ENCODE results near the gene SLC41A1. TPM values are rescaled to one million over a fixed set of nuclear protein-coding genes. Genes with fewer than 3 reads are reported as not detected.

SLC41A1 gene
- total and polyA plus RNA-seq, 9 of the 15 experiments (the other 6 are each of a cell fraction or from before 2014, with no cell fraction given), result 4.1 to 29.3 (median 11.4) TPM

GRCh38 chr1:205775015-205775716 is 37.8 kb downstream of the SLC41A1 start, which contains the start of gene RAB29 (continued):
- TF ChIP-seq ZNF311 (CRISPR knock-in tag; IDR thresholded peaks at IDR 0.05) (no peak), NR0B1 (IDR thresholded peaks at IDR 0.05; ENCODE audit: partially characterized antibody) (no peak), ZEB2 (IDR thresholded peaks at IDR 0.05) (no peak), ELF2 (CRISPR knock-in tag; IDR thresholded peaks at IDR 0.05) (no peak), ZNF354B (CRISPR knock-in tag; IDR thresholded peaks at IDR 0.05) (no peak; the same call in 1 of the 2 replicates), RBM34 (IDR thresholded peaks at IDR 0.05; ENCODE audit: borderline replicate concordance, insufficient read depth, low read length) (no peak), BRD9 (IDR thresholded peaks at IDR 0.05; ENCODE audit: low read depth, partially characterized antibody) (no peak), CTBP1 (IDR thresholded peaks at IDR 0.05; ENCODE audit: borderline replicate concordance) (peak; percentile 61; the same call in 1 of the 2 replicates), MTA3 (IDR thresholded peaks at IDR 0.05; ENCODE audit: borderline replicate concordance) (peak; percentile 73; the same call in 1 of the 2 replicates), NFIX (CRISPR knock-in tag; IDR thresholded peaks at IDR 0.05; ENCODE audit: low read depth) (no peak), TCF15 (CRISPR knock-in tag; IDR thresholded peaks at IDR 0.05) (no peak), ZNF699 (CRISPR knock-in tag; IDR thresholded peaks at IDR 0.05; ENCODE audit: insufficient replicate concordance) (no peak), ZSCAN32 (CRISPR knock-in tag; IDR thresholded peaks at IDR 0.05) (no peak), SRSF3 (IDR thresholded peaks at IDR 0.05; ENCODE audit: insufficient read depth, low read length) (no peak)
- TF ChIP-seq, protein P1, sequence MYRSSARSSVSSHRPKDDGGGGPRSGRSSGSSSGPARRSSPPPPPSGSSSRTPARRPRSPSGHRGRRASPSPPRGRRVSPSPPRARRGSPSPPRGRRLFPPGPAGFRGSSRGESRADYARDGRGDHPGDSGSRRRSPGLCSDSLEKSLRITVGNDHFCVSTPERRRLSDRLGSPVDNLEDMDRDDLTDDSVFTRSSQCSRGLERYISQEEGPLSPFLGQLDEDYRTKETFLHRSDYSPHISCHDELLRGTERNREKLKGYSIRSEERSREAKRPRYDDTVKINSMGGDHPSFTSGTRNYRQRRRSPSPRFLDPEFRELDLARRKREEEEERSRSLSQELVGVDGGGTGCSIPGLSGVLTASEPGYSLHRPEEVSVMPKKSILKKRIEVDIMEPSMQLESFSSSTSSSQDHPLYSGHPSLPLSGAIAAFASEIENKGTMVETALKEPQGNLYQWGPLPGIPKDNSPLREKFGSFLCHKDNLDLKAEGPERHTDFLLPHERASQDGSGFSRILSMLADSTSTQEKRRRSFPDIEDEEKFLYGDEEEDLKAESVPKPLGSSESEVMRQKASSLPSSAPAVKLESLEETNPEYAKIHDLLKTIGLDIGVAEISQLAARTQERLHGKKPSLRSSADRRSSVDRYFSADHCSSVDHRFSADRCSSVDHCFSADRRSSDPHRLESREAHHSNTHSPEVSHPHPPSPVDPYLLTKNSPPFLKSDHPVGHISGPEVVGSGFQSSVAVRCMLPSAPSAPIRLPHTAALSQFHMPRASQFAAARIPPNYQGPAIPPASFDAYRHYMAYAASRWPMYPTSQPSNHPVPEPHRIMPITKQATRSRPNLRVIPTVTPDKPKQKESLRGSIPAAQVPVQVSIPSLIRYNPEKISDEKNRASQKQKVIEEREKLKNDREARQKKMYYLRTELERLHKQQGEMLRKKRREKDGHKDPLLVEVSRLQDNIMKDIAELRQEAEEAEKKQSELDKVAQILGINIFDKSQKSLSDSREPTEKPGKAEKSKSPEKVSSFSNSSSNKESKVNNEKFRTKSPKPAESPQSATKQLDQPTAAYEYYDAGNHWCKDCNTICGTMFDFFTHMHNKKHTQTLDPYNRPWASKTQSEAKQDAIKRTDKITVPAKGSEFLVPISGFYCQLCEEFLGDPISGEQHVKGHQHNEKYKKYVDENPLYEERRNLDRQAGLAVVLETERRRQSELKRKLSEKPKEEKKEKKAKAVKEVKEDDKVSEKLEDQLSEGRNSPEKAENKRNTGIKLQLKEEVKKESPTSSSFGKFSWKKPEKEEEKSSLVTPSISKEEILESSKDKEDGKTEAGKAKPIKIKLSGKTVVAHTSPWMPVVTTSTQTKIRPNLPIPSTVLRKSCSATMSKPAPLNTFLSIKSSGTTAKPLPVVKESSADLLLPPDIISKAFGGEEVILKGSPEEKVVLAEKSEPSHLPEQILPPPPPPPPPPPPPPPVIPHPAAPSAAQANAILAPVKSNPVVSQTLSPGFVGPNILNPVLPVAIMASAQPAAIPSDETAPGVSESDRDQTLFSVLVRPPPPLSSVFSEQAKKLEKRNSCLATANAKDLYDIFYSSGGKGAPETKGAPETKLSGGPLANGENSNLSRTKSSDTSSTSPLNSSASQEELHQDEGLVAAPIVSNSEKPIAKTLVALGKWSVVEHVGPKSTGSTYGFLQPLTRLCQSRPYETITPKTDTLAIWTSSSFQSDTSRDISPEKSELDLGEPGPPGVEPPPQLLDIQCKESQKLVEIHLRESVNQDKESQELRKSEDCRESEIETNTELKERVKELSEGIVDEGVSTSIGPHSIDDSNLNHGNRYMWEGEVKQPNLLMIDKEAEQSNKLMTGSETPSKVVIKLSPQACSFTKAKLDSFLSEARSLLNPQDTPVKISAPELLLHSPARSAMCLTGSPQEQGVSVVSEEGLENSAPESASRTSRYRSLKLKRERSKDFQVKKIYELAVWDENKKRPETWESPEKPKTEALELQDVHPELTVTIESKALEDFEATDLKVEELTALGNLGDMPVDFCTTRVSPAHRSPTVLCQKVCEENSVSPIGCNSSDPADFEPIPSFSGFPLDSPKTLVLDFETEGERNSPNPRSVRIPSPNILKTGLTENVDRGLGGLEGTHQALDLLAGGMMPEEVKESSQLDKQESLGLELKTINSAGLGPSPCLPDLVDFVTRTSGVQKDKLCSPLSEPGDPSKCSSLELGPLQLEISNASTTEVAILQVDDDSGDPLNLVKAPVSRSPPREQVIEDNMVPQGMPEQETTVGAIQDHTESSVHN (IDR thresholded peaks at IDR 0.05; ENCODE audit: borderline replicate concordance in 1 of 2, low read depth in 1 of 2), result no peak
- TF ChIP-seq, protein P2, sequence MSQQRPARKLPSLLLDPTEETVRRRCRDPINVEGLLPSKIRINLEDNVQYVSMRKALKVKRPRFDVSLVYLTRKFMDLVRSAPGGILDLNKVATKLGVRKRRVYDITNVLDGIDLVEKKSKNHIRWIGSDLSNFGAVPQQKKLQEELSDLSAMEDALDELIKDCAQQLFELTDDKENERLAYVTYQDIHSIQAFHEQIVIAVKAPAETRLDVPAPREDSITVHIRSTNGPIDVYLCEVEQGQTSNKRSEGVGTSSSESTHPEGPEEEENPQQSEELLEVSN (IDR thresholded peaks at IDR 0.05; ENCODE audit: borderline replicate concordance in 1 of 2, extremely low read depth in 1 of 2, insufficient read depth in 1 of 2, insufficient read length in 1 of 2, low read depth in 1 of 2, low read length in 1 of 2, poor library complexity in 1 of 2, severe bottlenecking in 1 of 2), result peak; percentile 69 to 70

All from K562 (cell line).